GM18858 (cell line): Measurements from ENCODE around the gene SEPTIN6.

Experiments
- ATAC-seq: cut with Tn5 transposase; IDR thresholded peaks from one replicate; pipeline ENCODE4 v1.9.1; 2021; ENCODE audit not compliant: unreplicated experiment

SEPTIN6 gene

GRCh38 chrX:119655125-119655524 lies 37.8 kb downstream of the SEPTIN6 start:
- no peak for ATAC-seq

- ATAC-seq = no peak
These were observed 38.8 kb downstream of the SEPTIN6 start for GRCh38 chrX:119654112-119654531.

- ATAC-seq = peak; percentile 2
These were observed 44.6 kb downstream of the SEPTIN6 start for GRCh38 chrX:119648421-119648775.

- ATAC-seq = peak; percentile 94
These were observed 45.2 kb downstream of the SEPTIN6 start for GRCh38 chrX:119647552-119648420.

GRCh38 chrX:119647089-119647488 lies 45.9 kb downstream of the SEPTIN6 start:
- ATAC-seq = no peak

GRCh38 chrX:119646515-119646914 lies 46.5 kb downstream of the SEPTIN6 start:
- ATAC-seq = no peak

GRCh38 chrX:119643696-119644095 lies 49.3 kb downstream of the SEPTIN6 start:
- no peak for ATAC-seq
